GM13976 (cell line): Measurements from ENCODE around the gene POGLUT3.

Experiments
- DNase-seq: peaks from one replicate; pipeline ENCODE4 v3.0.0; 2012; ENCODE audit warnings: low spot score
- CTCF ChIP-seq: IDR thresholded peaks from 2 replicates; pipeline ENCODE4 v1.5.1; 2012; ENCODE audit warnings: borderline replicate concordance, mild to moderate bottlenecking; ENCODE audit not compliant: insufficient read depth; ENCODE audit errors: extremely low read depth, missing control alignments, control extremely low read depth
- in situ Hi-C: fragments of 300-500 bp; cut with MboI; formaldehyde crosslinking; loops from one replicate; pipeline ENCODE4 v1.12.0; 2022; ENCODE audit warnings: low sequenced_read_pairs, mixed read lengths, inconsistent platforms; ENCODE audit not compliant: unreplicated experiment

POGLUT3 gene

GRCh38 chr11:108536783-108537182, 38.6 kb upstream of the POGLUT3 start:
- no peak for DNase-seq
- in situ Hi-C loops: no loop called here

GRCh38 chr11:108535384-108535955, 37.3 kb upstream of the POGLUT3 start:
- no peak for TF ChIP-seq CTCF
- in situ Hi-C loops: no loop called here
- no peak for DNase-seq

More at GRCh38 chr11:108536783-108537182, 38.6 kb upstream of the POGLUT3 start:
- no peak for TF ChIP-seq CTCF

- in situ Hi-C loops: no loop called here
- no peak for TF ChIP-seq CTCF
- no peak for DNase-seq
Measured at GRCh38 chr11:108534274-108534882, 36.2 kb upstream of the POGLUT3 start.

GRCh38 chr11:108530426-108530825, 32.2 kb upstream of the POGLUT3 start:
- no peak for DNase-seq
- no peak for TF ChIP-seq CTCF
- in situ Hi-C loops: no loop called here

GRCh38 chr11:108527382-108527781, 29.2 kb upstream of the POGLUT3 start:
- no peak for TF ChIP-seq CTCF
- in situ Hi-C loops: no loop called here
- DNase-seq: no peak

- DNase-seq: no peak
- in situ Hi-C loops: no loop called here
- TF ChIP-seq CTCF: no peak
Measured at GRCh38 chr11:108525161-108525560, 27.0 kb upstream of the POGLUT3 start.
